Activated CD8-positive, alpha-beta memory T cell treated with anti-CD3 and anti-CD28 coated beads, Interleukin-2, amount 50 U/mL, for 24 hours (primary cell): ENCODE measurements around the gene SNAI3.

ENCODE experiments used
- DNase-seq: peaks from one replicate; pipeline ENCODE4 v3.0.0-alpha.2; 2020; ENCODE audit errors: extremely low read depth

Gene SNAI3

GRCh38 chr16:88634994-88635670 lies 51.2 kb downstream of the SNAI3 start:
- no peak for DNase-seq

GRCh38 chr16:88634141-88634993 lies 51.9 kb downstream of the SNAI3 start:
- DNase-seq = no peak

- DNase-seq = no peak
Observed at GRCh38 chr16:88633684-88634140, 52.6 kb downstream of the SNAI3 start.

GRCh38 chr16:88632587-88632930 lies 53.7 kb downstream of the SNAI3 start:
- no peak for DNase-seq

DNA sequence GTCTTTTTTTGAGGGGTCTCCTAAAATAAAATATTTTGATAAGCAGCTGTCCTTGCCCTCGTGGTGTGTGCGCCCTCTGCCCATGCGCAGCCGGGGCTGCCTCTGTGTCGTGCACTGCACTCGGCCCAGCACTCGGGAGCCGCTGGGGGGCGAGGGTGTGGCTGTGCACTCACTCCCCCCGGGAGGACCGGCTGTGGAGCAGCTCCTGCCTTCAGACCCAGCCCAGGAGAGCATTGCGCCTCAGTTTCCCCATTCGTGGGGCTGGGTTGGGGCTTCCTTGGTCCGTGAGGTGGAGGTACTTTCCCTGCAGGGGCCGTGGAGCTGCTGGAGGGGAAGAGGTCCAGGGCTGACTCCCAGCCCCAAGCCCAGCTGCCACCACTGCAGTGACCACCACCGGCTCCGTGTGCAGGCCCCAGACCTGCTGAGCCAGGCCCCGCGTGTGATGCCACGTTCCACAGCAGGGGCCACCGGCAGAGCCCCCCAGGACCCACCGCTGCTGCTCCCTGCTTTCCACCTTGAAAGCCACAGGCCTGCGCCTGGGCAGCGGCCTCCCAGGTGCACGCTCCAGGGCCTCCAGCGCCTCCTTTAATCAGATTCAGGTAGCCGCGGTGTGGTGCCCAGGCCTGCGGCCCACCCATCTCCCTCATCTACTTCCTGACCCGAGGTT lies 54.3 kb downstream of the SNAI3 start:
- DNase-seq = no peak

DNA sequence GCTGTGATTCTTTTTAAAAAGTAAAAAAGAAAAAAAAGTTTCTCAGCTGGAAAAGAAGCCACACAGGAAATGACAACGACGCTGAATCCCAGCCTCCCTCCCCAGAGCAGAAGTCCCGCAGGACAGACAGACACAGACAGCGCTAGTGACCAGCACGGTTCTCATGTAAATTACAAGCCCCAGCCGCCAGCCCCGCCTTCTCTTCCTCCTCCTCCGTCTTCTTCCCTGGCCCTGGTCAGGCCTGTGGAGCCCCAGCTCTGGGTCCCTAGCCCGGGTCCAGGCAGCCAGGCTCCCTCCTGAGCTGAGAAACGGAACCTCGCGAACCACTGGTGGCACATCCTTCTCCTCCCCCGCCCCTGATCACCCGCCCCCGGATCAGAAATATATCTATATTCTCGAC lies 54.9 kb downstream of the SNAI3 start:
- no peak for DNase-seq

DNA sequence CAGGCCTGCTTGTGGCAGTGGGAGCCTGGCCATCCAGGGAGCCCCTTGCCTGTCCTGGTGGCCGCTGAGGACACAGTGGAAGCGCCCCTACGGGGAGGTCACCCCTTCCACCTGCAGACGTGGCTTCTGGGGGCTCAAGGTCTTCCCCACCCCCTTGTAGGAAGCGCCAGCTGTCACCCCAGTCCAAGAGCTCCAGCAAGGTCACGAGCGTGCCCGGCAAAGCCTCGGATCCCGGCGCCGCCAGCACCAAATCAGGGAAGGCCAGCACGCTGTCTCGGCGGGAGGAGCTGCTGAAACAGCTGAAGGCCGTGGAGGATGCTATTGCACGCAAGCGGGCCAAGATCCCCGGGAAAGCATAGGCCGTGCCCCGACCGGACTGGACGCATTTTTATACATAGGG lies 55.4 kb downstream of the SNAI3 start:
- no peak for DNase-seq

DNA sequence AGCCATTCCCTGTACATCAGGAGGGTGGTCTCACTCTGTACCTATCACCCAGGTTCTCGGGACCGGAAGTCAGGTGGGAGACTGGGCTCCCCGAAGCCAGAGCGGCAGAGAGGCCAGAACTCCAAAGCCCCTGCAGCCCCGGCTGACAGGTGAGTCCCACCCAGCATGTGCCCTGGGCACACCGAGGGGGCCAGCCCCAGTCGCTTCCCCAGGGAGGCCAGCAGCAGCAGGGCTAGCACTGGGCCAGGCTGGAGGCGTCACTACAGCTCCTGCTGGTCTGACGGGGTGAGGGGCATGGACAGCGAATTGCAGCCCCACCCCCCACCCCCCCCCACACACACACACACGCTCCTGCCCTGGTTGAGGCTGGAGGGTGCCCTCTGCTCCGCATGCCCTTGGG lies 55.9 kb downstream of the SNAI3 start:
- DNase-seq = no peak

DNA sequence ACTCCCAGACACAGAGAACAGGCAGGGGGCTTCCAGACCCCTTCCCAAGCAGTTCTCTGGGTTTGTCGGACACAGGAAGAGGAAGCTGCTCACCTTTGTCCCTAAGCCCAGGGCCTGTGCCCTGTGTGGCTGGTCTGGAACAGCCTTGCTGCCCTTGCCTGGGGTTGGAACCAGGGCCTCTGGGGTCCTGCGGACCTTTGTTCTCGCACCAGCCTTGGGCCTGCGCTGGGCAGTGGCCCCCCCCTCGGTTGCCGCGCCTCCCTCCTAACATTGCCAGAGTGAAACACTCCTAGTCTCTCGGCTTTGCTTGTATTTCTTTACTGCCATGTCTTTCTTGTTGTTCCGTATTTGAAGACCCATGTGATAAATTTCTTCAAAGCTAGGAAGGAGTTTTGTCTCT lies 56.5 kb downstream of the SNAI3 start:
- no peak for DNase-seq

- DNase-seq = no peak
Observed at GRCh38 chr16:88628512-88628974, 57.8 kb downstream of the SNAI3 start.
